NK-92 (cell line): ENCODE data around the gene TUB.

Source experiments
- DNase-seq: peaks from one replicate; lab custom pipeline; 2025; ENCODE audit not compliant: unreplicated experiment; lab: John Stamatoyannopoulos, UW

TUB gene

DNA sequence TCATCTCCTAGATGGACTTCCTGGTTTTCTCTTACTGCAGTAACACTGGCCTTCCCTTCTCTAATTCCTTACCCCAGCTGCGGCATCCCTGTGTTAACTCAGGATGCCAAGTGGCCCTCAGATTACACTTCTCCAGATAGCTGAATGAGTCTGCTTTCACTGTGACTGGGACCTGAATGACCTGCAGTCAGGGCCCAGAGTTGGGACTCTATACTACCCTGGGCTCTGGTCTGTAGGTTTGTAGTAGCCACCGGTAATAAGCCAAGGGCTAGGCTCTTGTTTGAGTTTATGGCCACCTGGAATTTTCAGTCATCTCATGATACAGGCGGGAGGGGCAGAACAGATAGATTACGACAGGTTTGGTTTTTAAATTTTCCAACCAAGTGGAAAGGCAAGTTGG is 24.1 kb downstream of the TUB start:
- DNase-seq, result no peak

DNA sequence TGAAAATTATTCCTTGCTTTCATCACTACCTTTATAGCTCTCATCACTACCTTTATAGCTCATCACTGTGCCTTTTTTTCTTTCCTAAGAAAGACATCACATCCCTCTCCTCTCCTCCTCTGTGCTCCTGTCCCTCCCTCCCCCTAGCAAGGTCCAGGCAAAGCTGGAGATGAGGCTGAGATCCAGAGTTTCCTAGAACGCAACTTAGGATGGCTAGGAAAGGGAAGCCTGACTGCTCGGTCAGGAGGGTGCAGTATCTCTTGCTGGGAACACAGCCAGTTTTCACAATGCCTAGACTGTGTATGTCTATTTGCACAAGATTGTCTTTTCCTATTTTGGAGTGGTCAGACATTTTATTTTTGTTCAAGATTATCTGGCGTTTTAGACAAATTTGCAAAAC is 24.7 kb downstream of the TUB start:
- DNase-seq, result no peak

DNA sequence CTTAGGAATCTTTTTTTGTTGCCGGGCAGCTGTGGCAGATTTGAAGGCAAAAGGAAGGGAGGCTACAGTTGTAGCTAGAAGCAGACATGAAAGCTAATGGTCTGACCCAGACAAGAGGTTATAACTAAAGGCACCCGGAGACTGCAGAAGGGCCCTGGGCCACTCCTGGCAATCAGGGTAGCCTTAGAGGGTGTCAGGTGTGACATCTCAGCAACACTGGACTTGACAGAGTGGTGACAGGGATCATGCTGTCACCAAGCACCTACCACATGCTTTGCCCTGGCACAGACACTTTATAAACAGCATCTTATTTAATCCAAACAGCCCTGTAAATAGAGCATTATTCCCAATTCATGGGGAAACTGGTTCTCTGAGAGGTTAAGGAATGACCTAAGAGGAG is 25.7 kb downstream of the TUB start:
- no peak for DNase-seq

DNA sequence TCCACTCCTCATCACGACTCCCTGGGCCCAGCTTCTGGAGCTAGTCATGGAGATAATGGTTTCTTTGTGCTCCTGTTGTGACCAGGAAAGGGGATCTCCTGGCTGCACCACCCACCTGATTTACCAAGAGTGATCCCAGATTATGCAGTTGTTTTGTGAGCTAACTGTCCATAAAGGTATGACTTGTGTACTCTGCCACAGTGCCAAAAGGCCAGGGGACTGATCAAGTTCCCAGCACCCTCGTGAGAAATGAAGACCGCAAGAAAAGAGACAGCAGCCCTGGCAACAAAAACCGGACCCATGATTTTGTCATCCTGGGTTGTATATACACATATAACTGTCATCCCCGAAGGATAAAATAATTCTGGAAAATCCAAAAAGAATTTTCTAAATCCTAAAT is 26.6 kb downstream of the TUB start:
- DNase-seq, result no peak

DNA sequence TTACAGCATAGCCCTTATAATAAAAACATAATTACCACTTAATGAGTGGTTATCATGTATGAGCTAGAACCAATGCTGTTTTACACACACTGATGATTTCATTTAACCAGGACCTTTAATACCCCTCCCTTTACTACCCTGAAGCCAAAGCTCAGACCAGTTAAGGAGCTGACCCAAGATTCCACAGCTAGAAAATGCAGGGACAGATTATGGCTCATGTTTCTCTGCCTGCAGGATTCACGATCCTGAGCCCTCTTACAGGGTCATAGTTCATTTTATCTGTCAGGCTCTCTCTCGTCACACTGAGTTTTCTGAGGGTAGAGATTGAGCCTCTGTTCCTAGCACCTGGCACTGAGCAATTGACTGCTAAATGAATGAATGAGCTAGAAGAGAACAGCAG is 27.4 kb downstream of the TUB start:
- DNase-seq, result no peak

DNA sequence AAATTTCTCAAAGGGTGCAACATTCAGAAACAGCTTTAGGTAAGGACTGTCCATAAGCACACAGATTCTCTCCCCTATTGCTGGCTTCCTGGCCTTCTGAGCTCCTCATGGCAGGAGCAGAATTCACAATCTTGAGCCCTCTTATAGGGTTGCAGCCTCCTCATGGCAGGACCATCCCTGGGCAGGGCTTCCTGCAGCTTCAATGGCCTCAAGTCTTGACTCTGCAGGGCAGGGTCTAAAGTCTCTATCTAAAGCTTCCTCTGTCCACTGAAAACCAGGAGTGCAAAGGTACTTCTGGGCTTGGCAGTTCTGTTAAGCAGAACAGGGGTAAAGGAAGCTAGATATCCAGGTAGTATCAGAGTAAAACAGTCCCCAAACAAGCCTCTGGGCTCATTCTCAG is 28.7 kb downstream of the TUB start:
- no peak for DNase-seq

DNA sequence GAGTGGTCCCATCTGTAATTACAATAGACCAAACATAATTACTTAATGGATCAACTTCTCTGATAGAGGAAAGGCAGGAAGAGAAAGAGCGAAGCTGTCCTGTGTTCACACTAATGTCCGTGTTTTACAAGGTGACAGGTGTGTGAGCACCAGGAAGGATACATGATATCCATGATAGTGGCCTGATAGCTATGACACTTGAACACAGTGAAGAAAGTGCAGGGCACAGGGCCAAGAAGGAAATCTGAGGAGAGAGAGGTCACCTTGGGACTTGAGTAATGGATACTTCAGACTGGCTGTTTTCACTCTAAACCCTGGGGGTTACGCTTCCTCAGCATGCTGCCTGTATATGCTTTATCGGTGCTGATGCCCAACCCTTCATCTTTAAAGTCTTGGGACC is 29.4 kb downstream of the TUB start:
- no peak for DNase-seq

DNA sequence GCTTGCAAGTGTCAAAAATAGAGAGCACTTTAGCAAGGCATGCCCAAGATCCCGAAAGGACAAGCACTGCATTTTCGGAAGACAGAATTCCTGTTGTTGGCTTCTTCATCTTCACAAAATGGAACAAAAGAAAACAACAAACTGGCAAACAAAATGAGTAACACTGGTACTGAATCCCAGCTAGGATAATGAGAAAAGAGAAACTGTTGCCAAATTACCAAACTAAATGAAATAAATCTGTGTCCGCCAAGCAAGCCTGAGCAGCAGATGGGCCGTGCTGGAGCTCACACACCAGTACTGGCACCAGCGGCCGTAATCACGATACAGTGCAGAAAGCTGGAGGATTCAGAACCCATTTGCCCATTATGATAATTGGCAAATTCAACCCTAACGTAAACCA is 30.6 kb downstream of the TUB start:
- no peak for DNase-seq

DNA sequence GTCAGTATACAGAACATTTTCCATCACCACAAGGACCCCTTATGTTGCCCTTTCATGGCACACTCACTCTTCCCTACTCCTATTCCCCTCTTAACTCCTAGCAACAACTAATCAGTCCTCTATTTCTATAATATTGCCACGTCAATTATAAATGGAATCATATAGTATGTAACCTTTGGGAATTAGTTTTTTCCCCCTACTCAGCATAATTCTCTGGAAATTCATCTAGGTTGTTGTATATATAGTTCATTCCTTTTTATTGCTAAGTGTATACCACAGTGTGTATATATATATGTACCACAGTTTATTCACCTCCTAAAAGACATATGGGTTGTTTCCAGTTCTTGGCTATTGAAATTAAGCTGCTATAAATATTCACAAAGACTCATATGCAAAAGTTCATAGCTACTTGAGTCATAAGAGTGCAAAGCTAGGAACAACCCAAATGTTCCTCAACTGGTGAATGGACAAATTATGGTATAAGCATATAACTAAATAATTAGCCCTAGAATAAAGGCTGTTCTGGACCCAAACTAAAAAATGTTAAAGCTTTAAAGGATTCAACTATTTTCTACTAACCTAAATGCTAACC is 41.3 kb downstream of the TUB start:
- no peak for DNase-seq

DNA sequence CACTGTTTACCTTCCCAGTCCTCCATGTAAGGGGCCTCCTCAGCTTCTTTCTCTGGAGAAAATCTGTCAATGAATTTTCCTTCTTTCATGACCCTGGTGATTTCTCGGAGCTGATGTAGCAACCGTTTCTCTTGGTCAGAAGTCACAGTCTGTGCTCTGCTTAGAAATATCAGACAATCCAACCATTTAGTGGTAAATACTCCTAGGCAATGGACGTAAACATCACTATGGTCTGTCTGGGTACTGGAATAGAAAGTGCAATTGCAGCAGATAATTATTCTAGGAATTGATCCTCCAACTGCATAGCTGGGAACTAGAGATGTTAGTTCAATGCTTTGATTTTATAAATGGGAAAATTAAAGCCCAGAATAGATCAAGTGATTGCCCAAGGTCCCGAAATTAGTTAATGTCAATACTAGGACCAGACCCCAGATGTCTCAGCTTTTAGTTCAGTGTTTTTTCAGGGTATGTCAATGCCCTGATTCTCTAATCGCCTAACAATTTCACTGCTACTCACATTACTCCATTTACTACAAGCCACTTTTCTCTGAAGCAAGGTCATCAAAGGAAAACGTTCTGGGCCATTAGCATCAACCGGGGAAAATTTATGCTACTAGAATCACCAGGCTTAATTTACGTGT is 45.8 kb downstream of the TUB start:
- no peak for DNase-seq

DNA sequence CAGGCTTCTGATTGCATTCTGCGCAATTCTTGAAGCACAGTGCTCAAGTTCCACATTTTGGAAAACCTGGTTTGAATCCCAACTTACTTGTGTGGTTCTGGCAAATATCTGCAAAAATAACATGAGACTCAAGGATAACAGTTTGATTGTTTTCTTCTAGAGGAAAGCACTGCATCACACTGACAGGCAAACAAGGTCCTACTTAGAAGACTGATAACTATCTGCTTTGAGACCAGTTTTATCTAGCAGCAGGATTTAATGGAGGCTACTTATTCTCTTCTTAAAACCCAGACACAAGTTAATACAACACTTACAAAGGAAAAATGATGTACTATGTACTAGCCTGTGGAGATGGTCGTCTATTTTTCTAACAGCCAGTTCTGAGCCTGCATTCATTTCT is 46.4 kb downstream of the TUB start:
- no peak for DNase-seq

DNA sequence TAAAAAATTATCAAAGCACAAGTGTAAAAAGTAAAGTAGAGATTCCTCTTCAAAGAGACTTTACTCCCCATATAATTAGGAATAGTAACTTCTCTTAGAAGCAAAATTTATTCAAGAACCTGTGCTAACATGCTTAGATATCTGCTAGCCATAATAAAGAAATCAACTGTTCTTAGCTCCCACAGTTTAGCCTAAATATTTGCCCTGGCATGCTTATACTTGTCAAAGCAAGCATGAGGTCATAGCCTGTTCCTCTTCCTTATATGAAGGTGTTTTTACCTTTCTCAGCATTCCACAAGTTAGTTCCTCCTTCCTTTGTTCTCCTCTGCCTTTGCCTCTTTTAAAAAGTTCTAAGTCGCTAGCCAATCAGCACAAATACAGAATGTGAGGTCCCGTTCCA is 57.5 kb downstream of the TUB start:
- no peak for DNase-seq

DNA sequence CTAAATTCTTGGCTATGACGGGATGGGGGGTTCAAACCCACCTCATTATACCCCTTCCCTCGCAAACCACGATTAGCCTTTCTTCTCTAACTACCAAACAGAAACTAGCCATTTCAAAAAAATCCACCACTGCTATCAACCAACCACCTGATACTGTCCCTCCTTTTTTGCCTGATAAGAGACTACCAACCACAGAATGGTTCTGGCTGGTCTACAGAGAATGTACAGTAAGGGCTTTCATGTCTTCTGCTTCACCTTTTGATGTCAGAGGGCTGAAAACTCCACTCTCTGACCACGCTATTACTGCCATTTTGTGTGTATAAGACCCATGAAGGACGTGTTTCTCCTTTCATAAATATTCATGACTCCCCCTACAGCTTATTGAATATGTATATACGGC is 68.7 kb downstream of the TUB start:
- DNase-seq, result no peak
